Endothelial cell of umbilical vein (primary cell): ENCODE results near the gene CACTIN.

Source experiments
- CTCF ChIP-seq, 2 donors: IDR thresholded peaks; 1 replicate in 1 of 2; 2 replicates in 1 of 2; pipeline ENCODE4 v1.5.1; 2011; ENCODE audit warnings: low read length in 2 of 2, mild to moderate bottlenecking in 2 of 2, moderate library complexity in 2 of 2, control low read depth in 1 of 2, inconsistent platforms in 1 of 2, low read depth in 1 of 2; ENCODE audit not compliant: insufficient read depth in 1 of 2; ENCODE audit errors: extremely low read depth in 1 of 2
- EZH2 ChIP-seq: IDR thresholded peaks from 2 replicates; pipeline ENCODE4 v1.6.1; 2012; ENCODE audit warnings: borderline replicate concordance, low read depth, mild to moderate bottlenecking, moderate library complexity, low read length, inconsistent platforms; ENCODE audit not compliant: severe bottlenecking

GRCh38 chr19:3645067-3645396 is 18.4 kb upstream of the CACTIN start:
- TF ChIP-seq CTCF (IDR thresholded peaks at IDR 0.05; ENCODE audit: extremely low read depth in 1 of 2, insufficient read depth in 1 of 2, low read depth in 1 of 2, low read length in 2 of 2) (no peak), EZH2 (no peak)
